Left renal cortex interstitium (tissue), 4 donors: ENCODE data around the gene EIF5. TPM values are rescaled to one million over a fixed set of nuclear protein-coding genes. Genes with fewer than 3 reads are reported as not detected.

Experiments used
- DNase-seq, 4 donors: peaks; one replicate each; pipeline ENCODE4 v3.0.0-alpha.2; 2013; ENCODE audit warnings: low read depth in 4 of 4, low spot score in 2 of 4, missing footprints in 1 of 4
- polyA plus RNA-seq, 4 donors: library from polyadenylated mRNA; unstranded; fragments of 120-200 nt; gene quantifications; one replicate each; pipeline ENCODE4 v1.2.1, GENCODE V29; 2013; ENCODE audit not compliant: insufficient read length in 4 of 4

Gene EIF5
- polyA plus RNA-seq, 4 donors, result 228 to 261 (median 241) TPM

GRCh38 chr14:103308717-103309616 is 25.1 kb upstream of the EIF5 start:
- no peak for DNase-seq

GRCh38 chr14:103310576-103311095 is 23.4 kb upstream of the EIF5 start:
- DNase-seq, result no peak

- no peak for DNase-seq
Measured at GRCh38 chr14:103311171-103311997, 22.7 kb upstream of the EIF5 start.

GRCh38 chr14:103312006-103312635 is 21.9 kb upstream of the EIF5 start:
- no peak for DNase-seq

GRCh38 chr14:103313704-103314103 is 20.3 kb upstream of the EIF5 start:
- no peak for DNase-seq

DNA sequence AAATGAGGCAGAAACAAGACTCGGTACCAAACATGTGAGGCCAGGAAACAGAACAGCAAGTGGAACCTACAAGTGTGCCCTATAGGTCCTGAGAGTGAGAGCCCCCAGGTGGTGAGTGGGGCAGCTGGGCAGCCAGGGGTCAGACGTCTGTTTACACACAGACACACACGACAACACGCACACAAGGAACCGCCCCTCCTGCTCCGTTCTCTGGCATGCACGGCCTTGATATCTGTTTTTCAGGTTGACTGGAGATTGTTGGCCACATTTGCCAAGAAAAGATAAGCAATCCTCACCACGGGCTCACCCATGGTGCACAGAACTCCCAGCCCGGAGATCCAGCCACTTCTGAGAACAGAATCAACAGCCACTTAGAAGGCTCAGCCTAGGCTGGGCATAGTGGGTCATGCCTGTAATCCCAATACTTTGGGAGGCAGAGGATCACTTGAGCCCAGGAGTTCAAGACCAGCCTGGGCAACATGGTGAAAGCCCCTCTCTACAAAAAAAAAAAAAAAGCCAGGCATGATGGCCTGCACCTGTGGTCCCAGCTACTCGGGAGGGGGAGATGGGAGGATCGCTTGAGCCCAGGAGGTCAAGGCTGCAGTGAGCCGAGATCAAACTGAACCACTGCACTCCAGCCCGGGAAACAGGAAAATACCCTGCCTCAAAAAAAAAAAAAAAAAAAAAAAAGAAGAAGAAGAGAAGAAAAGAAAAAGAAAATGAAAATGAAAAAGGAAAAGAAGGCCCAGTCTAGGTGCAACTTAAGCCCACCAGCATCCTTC is 19.4 kb upstream of the EIF5 start:
- DNase-seq, result no peak

- no peak for DNase-seq
Measured at GRCh38 chr14:103315351-103315911, 18.6 kb upstream of the EIF5 start.

DNA sequence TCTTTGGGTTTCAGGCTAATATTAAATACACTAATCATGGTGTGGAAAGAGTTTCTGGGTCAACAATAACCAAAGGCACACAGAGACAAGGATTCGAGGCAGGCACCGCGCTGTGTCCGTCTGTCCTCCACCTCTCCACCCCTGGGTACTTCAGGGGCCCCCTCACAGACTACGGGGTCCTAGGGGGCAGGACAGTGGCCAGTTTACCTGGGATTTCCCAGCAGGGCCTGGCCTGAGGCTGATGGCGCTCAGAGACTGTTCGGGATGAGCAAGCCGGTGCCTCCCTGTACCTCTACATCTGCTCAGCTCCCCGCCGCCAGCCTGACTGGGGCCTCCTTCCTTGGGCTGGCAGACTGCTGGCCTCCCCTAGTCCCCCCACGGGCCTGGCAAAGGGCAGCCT is 18.1 kb upstream of the EIF5 start:
- no peak for DNase-seq

GRCh38 chr14:103316721-103317121 is 17.3 kb upstream of the EIF5 start:
- DNase-seq, result no peak

- DNase-seq, result no peak
Measured at GRCh38 chr14:103317251-103317650, 16.8 kb upstream of the EIF5 start.

DNA sequence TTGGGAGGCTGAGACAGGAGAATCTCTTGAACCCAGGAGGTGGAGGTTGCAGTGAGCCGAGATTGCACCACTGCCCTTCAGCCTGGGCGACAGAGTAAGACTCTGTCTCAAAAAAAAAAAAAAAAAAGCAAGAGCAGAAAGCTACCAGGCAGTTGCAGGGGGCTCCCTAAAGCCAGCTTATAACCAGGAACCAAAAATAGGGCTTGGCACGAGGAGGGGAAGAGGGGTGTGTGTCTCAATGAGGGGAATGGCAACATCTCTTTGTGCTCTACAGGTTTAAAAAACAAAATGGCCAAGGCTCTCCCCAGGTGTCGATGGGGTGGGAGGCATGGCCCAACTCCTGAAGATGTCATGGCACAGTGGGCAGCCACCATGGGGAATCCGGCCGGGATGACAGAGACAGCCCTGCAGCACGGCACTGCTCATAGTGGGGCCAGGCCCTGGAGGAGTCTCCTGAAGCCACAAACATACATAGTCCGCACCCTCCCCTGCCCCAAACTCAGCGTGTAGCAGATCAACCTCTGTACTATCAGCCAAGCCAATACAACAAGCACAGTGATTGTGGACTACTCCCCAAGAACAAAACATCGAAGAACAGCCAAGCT is 16.0 kb upstream of the EIF5 start:
- no peak for DNase-seq

DNA sequence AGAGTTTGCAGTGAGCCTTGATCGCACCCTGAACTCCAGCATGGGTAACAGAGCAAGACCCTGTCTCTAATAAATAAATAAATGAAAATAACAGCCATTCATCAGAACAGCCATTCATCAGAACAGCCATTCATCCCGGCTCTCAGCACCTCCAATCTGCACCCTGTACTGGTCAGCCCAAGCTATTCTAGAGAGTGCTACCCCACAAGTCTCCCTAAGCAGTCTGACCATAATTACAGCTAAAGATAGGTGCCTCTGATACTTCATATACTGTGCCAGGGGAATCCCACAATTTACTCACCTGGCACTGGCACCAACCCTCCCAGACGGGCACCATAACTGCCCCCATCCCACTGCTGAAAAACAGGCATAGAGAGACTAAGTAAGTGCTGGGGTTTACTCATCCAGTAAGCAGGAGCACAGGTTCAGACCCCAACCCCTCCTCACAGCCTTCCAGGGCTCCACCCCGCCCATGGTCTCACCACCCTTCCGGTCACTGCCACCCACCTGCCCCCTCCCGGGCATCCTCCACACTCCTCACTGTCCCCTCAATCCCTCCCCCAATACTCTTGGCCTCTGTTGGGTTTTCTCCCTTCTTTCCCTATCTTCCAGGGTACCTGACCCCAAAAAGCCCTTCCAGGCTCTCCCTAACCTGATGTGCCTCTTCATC is 15.2 kb upstream of the EIF5 start:
- DNase-seq, result no peak

DNA sequence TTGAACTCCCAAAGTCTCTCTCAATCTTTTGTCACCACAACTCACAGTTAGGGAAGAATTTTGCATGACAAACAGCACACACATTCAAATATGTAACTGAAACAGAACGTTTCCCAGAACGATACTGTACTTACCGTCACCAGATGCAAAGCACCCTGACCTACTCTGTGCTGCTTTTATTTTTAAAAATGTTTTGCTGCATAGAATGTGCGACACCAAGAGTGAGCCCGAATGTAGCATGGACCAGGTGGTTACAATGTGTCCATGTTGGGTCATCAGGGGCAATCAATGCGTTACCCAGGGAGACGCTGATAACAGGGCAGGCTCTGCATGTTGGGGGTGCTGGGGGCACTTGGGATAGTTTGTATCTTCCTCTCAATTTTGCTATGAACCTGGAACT is 14.6 kb upstream of the EIF5 start:
- no peak for DNase-seq

- no peak for DNase-seq
Measured at GRCh38 chr14:103326078-103326477, 8.0 kb upstream of the EIF5 start.

DNA sequence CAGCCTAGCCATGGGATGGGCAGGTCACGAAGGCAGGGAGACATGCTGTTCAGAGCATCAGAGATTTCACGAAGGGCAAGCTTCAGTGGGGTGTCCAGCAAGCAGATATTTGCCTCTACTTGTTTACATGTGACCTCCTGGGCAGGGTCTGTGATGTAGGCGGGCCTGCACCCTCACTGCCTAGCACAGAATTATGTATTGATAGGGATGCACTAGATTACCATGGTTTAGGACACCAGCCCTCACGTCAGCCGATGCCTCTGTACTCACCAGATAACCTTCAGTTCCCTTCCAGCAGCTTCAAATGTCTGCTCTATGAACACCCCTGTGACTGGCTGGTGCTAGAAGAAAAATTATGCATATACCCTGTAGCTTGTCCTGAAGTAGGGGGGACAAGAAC is 5.1 kb upstream of the EIF5 start:
- DNase-seq, result no peak

DNA sequence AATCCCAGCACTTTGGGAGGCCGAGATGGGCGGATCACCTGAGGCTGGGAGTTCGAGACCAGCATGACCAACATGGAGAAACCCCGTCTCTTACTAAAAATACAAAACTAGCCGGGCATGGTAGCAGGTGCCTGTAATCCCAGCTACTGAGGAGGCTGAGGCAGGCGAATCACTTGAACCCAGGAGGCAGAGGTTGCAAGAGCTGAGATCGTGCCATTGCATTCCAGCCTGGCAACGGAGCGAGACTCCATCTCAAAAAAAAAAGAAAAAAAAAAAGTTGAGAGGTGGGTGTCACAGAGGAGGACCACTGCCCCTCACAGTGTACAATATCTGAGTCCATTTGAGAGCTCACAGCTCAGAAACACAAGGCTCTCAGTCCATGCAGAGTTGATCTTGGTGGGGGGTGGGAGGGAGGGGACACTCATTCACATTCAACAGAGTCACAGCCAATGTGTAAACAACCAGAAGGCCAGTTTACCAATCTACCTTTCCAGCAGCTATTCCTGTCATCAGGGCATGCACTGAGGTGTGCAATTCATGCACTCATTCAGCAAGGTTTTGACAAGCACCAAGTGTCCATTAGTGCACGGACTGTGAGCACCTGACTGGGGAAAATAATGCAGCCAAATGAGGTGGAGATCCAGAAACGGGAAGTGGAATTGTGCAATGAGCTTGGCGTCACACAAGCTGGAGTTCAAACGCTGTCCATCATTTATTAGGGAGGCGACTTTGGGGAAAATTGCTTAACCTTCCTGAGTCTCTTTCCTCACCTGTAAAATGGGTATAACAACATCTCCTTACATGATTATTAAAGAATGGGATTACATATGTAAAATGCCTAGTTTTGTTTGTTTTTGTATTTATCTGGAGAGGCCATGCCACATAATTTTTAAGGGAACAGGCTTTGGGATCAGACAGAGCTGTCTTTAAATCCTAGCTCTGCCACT is 4.4 kb upstream of the EIF5 start:
- peak in 1 of 4 donors; percentile 34 for DNase-seq

DNA sequence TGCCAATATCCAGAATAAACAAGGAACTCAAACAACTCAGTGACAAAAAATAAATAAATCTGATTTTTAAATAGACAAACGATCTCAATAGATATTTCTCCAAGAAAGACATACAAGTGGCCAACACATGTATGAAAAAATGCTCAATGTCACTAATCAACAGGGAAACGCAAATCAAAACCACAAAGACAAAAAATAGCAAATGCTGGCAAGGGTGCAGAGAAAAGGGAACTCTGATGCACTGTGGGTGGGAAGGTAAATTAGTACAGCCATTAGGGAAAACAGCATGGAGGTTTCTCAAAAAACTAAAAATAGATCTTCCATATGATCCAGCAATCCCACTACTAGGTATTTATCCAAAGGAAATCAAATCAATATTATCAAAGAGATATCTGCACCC is 3.5 kb upstream of the EIF5 start:
- no peak for DNase-seq
